Keratinocyte (primary cell): ENCODE measurements around the gene HBA2. TPM values are rescaled to one million over a fixed set of nuclear protein-coding genes. Genes with fewer than 3 reads are reported as not detected.

Experiments
- DNase-seq: peaks from one replicate; pipeline ENCODE4 v3.0.0-alpha.2; 2011; ENCODE audit warnings: low read depth, missing footprints, low spot score
- FAIRE-seq: peaks from 2 replicates; lab custom pipeline; 2011; peaks lifted over from hg19 to GRCh38; lab: Jason Lieb, UNC
- H2AFZ ChIP-seq: 2 replicates; pipeline ENCODE4 v1.6.0; 2012; ENCODE audit warnings: low read length, control low read depth, inconsistent platforms; ENCODE audit not compliant: control insufficient read depth
- H3K27ac ChIP-seq: 2 replicates; pipeline ENCODE4 v1.5.1; 2011; ENCODE audit warnings: low read length; ENCODE audit not compliant: control insufficient read depth, insufficient read depth
- H3K27me3 ChIP-seq: 3 replicates; pipeline ENCODE4 v1.6.0; 2011; ENCODE audit warnings: low read length; ENCODE audit not compliant: control insufficient read depth, insufficient read depth; ENCODE audit errors: extremely low read depth
- H3K36me3 ChIP-seq, 2 experiments: 2 replicates in 1 of 2; 3 replicates in 1 of 2; pipeline ENCODE4 v1.5.1; 2011; ENCODE audit warnings: low read length in 2 of 2, mild to moderate bottlenecking in 1 of 2; ENCODE audit not compliant: control insufficient read depth in 2 of 2, insufficient read depth in 2 of 2; ENCODE audit errors: extremely low read depth in 1 of 2
- H3K4me1 ChIP-seq: 3 replicates; pipeline ENCODE4 v1.5.1; 2011; ENCODE audit warnings: low read length; ENCODE audit not compliant: control insufficient read depth, insufficient read depth; ENCODE audit errors: extremely low read depth
- H3K4me2 ChIP-seq: 3 replicates; pipeline ENCODE4 v1.6.0; 2011; ENCODE audit warnings: low read depth, low read length; ENCODE audit not compliant: control insufficient read depth, insufficient read depth; ENCODE audit errors: extremely low read depth
- H3K4me3 ChIP-seq, 3 experiments: fragments of 200-600 bp in 1 of 3; sonication (generic) in 1 of 3; 2 replicates in 2 of 3; 3 replicates in 1 of 3; pipeline ENCODE4 v1.5.1; 2011 to 2016; ENCODE audit warnings: low read length in 3 of 3, mild to moderate bottlenecking in 3 of 3, control low read depth in 2 of 3, inconsistent platforms in 1 of 3, low read depth in 1 of 3, mixed read lengths in 1 of 3, mixed run types in 1 of 3, moderate library complexity in 1 of 3; ENCODE audit not compliant: control insufficient read depth in 2 of 3, insufficient read depth in 2 of 3; ENCODE audit errors: extremely low read depth in 1 of 3
- H3K79me2 ChIP-seq: 2 replicates; pipeline ENCODE4 v1.6.0; 2012; ENCODE audit warnings: low read length; ENCODE audit not compliant: control insufficient read depth, insufficient read depth
- H3K9ac ChIP-seq: 3 replicates; pipeline ENCODE4 v1.6.0; 2011; ENCODE audit warnings: low read length; ENCODE audit not compliant: control insufficient read depth, insufficient read depth; ENCODE audit errors: extremely low read depth
- H3K9me1 ChIP-seq: 3 replicates; pipeline ENCODE4 v1.6.0; 2011; ENCODE audit warnings: low read length; ENCODE audit not compliant: control insufficient read depth, insufficient read depth; ENCODE audit errors: extremely low read depth
- H3K9me3 ChIP-seq: 2 replicates; pipeline ENCODE4 v1.5.1; 2012; ENCODE audit warnings: low read depth, low read length; ENCODE audit not compliant: control insufficient read depth
- H4K20me1 ChIP-seq: 3 replicates; pipeline ENCODE4 v1.6.0; 2011; ENCODE audit warnings: low read length; ENCODE audit not compliant: control insufficient read depth, insufficient read depth; ENCODE audit errors: extremely low read depth
- EZH2 ChIP-seq: IDR thresholded peaks from one replicate; pipeline ENCODE4 v1.6.1; 2012; ENCODE audit warnings: inconsistent platforms, mild to moderate bottlenecking, low read length, moderate library complexity
- dilution Hi-C: fragments of 300-500 bp; cut with MboI; formaldehyde crosslinking; loops from one replicate; pipeline ENCODE4 v1.7.0; 2020; ENCODE audit warnings: low sequenced_read_pairs; ENCODE audit not compliant: extremely low pct_ligation_motif_present
- polyA plus RNA-seq, 5 experiments: library from polyadenylated mRNA; depleted of rRNA in 3 of 5; stranded (reverse) in 3 of 5; stranded (forward) in 1 of 5; unstranded in 1 of 5; fragments of >200 nt; gene quantifications; 1 replicate in 1 of 5; 2 replicates in 3 of 5; 3 replicates in 1 of 5; pipeline versions ENCODE4 v1.2.1 to v1.2.3, GENCODE V29; 2011 to 2012; ENCODE audit warnings: missing spikeins in 2 of 5, low read depth in 1 of 5, low replicate concordance in 1 of 5
- TF ChIP-seq, protein P1 (sequence below), 3 experiments: IDR thresholded peaks in 1 of 3; conservative IDR thresholded peaks in 1 of 3; optimal IDR thresholded peaks in 1 of 3; 2 replicates in 2 of 3; 3 replicates in 1 of 3; pipeline versions ENCODE3 to v1.5.1; 2011; ENCODE audit warnings: low read length in 3 of 3, mild to moderate bottlenecking in 3 of 3, moderate library complexity in 2 of 3, control low read depth in 1 of 3, inconsistent platforms in 1 of 3; ENCODE audit not compliant: insufficient read depth in 2 of 3; ENCODE audit errors: extremely low read depth in 1 of 3

HBA2 gene
- polyA plus RNA-seq, 1 donor (not counting 4 experiments of a cell fraction or from before 2014, with no cell fraction given): not detected

DNA sequence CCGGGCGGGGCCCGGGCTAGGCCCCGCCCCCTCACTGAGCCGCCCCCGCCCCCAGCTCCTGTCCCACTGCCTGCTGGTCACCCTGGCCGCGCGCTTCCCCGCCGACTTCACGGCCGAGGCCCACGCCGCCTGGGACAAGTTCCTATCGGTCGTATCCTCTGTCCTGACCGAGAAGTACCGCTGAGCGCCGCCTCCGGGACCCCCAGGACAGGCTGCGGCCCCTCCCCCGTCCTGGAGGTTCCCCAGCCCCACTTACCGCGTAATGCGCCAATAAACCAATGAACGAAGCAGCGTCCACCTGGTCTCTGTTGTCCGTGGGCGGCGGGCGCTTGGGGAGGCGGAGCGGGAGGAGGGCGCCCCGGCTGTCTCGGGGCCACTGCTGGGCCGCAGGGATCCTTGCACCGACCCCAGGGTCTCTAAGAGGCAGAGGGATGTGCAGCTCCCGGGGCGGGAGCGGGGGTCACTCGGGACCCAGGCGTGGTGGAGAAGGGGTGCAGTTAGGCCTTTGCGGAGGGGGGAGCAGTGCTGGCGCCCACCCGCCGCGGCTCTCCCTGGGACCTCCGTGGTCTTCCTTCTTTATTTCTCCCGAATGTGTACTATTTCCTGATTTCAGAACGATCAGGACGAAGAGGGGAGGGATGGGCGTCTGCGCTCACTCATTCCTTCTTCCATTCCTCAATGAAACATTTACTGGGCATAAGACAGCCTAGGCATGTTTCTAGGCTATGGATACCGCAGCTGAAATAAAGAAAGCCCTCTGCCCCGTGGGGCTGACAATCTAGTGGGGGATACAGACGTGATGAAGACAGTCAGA lies 18.3 kb upstream of the HBA2 start:
- dilution Hi-C loops: no loop called here
- Histone ChIP-seq H3K79me2 (no peaks in the 10 kb centered on the region), H2AFZ (peak overlapping the region; percentile 19)

DNA sequence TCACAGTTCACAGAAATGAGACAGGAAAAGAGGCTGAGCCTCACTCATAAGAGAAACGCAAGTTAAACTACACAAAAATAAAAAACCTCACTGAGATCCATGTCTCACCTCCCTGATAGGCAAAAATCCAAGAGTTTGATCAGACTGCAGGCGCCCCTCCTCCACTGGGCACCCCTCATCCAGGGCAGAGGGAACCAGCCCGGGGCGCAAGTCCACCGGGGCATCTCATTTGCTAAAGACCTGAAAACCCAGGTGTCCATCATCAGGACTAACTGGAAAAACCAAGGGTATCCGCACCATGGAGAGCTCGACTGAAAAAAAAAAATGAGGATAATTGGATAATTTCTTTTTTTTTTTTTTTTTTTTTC lies 17.7 kb upstream of the HBA2 start:
- H3K4me1 ChIP-seq: peaks cover 6% of the 10 kb centered on the region
- H3K4me3 ChIP-seq: peak overlapping the region in 2 of 3 experiments; percentile 42 to 53
- H2AFZ ChIP-seq: no peak overlapping the region
- no peak overlapping the region for H3K27ac ChIP-seq
- no peak for TF ChIP-seq EZH2
- TF ChIP-seq, protein P1, sequence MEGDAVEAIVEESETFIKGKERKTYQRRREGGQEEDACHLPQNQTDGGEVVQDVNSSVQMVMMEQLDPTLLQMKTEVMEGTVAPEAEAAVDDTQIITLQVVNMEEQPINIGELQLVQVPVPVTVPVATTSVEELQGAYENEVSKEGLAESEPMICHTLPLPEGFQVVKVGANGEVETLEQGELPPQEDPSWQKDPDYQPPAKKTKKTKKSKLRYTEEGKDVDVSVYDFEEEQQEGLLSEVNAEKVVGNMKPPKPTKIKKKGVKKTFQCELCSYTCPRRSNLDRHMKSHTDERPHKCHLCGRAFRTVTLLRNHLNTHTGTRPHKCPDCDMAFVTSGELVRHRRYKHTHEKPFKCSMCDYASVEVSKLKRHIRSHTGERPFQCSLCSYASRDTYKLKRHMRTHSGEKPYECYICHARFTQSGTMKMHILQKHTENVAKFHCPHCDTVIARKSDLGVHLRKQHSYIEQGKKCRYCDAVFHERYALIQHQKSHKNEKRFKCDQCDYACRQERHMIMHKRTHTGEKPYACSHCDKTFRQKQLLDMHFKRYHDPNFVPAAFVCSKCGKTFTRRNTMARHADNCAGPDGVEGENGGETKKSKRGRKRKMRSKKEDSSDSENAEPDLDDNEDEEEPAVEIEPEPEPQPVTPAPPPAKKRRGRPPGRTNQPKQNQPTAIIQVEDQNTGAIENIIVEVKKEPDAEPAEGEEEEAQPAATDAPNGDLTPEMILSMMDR (optimal IDR thresholded peaks at IDR 0.05 in 1 of 3, IDR thresholded peaks at IDR 0.05 in 1 of 3, conservative IDR thresholded peaks at IDR 0.05 in 1 of 3; ENCODE audit: extremely low read depth in 1 of 3, insufficient read depth in 2 of 3, low read length in 3 of 3): no peak
- H3K27me3 ChIP-seq: peaks cover 15% of the 10 kb centered on the region
- dilution Hi-C loops: no loop called here
- H4K20me1 ChIP-seq: no peaks in the 10 kb centered on the region
- no peaks in the 10 kb centered on the region for H3K9me3 ChIP-seq
- H3K36me3 ChIP-seq: no peaks in the 10 kb centered on the region
- DNase-seq (no peak), FAIRE-seq (no peak)
- no peak overlapping the region for H3K9ac ChIP-seq
- peak overlapping the region; percentile 56 for H3K4me2 ChIP-seq
- no peaks in the 10 kb centered on the region for H3K79me2 ChIP-seq
- no peaks in the 10 kb centered on the region for H3K9me1 ChIP-seq

More for the DNA sequence above, 18.3 kb upstream of the HBA2 start:
- Histone ChIP-seq H3K36me3 (no peaks in the 10 kb centered on the region), H3K27me3 (peaks cover 16% of the 10 kb centered on the region), H3K4me2 (peak overlapping the region; percentile 56), H3K4me1 (peaks cover 6% of the 10 kb centered on the region), H3K4me3 (peak overlapping the region; percentile 23 to 53 (median 42)), H3K27ac (no peak overlapping the region), H3K9me1 (no peaks in the 10 kb centered on the region), H3K9ac (no peak overlapping the region), H4K20me1 (no peaks in the 10 kb centered on the region), H3K9me3 (no peaks in the 10 kb centered on the region)
- TF ChIP-seq, protein P1 (optimal IDR thresholded peaks at IDR 0.05 in 1 of 3, IDR thresholded peaks at IDR 0.05 in 1 of 3, conservative IDR thresholded peaks at IDR 0.05 in 1 of 3; ENCODE audit: extremely low read depth in 1 of 3, insufficient read depth in 2 of 3, low read length in 3 of 3): no peak
- TF ChIP-seq EZH2: peak; percentile 61
- FAIRE-seq (no peak), DNase-seq (no peak)
